GM19455 (cell line): Measurements from ENCODE around the gene IKZF5.

Experiments
- ATAC-seq: cut with Tn5 transposase; IDR thresholded peaks from one replicate; pipeline ENCODE4 v1.9.1; 2021; ENCODE audit not compliant: unreplicated experiment

Gene IKZF5

DNA sequence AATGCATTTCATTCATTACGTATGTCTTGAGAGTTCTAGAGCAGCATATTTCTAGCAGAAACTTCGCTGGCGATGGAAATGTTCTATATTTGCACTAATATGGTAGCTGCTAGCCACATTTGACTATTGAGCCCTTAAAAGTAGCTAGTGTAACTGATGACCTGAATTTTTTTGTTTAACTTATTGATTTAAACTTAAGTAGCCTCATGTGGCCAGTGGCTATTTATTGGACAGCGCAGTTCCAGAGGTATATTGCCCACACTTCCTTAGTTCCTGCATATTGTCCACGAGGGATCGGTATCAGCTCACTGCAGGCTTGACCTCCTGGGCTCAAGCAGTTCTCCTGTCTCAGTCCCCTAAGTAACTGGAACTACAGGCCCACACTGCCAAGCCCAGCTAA is 24.7 kb downstream of the IKZF5 start:
- no peak for ATAC-seq

DNA sequence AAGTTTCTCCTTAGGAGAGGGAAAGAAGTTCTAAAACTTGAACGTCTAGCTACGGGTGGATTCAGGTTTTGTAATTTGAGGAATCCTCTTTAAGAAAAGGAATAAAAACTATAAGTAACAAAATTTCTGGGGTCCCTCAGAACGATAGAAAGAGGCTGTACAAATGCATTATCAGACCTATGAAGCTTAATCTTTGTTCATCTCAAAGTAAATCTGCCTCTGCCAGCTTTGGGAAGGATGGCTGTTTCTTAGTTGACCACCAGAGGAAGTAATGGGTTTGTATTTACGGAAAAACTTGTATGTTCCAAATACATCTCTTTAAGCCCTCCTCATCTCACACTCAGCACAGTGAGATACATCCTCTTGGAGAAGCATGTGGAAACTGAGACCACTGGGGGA is 27.5 kb downstream of the IKZF5 start:
- no peak for ATAC-seq

DNA sequence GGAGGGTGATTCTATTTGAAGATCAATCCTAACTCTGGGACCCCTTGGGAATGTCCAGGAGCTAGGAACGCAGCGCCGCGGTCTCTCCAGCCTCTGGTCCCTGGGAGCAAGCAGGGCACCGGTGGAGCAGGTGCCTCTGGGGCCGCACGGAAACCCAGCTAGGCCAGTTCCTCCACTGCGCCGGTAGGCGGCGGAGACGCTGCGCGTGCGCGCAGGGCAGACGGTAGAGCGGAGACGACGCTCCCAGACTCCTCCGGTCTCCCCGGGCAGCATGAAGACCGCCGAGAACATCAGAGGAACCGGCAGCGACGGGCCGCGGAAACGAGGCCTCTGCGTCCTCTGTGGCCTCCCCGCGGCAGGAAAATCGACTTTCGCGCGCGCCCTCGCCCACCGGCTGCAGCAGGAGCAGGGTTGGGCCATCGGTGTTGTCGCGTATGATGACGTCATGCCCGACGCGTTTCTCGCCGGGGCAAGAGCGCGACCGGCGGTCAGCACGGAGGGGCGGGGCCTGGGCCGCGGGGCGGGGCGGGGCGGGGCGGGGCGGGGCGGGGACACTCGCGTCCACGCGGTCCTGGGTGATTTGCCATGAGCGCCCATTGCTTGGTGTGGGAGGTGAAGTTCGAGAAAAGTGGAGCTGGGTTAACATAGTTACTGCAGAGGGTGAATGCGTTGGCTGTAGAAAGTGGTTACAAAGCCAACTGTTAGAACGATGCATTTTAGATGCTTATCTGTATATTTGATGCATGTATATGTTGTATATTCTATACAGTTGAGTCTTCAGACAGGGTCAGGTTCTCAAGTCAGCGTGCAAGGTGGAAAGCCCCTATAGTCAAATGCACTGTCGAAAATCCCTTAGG is 28.2 kb downstream of the IKZF5 start, which contains the start of gene PSTK:
Gene PSTK (plus strand): TSS at position 193 of the 857 bp plus-strand sequence. CDS start 79 bp downstream, at position 272.
- ATAC-seq, result peak; percentile 96

DNA sequence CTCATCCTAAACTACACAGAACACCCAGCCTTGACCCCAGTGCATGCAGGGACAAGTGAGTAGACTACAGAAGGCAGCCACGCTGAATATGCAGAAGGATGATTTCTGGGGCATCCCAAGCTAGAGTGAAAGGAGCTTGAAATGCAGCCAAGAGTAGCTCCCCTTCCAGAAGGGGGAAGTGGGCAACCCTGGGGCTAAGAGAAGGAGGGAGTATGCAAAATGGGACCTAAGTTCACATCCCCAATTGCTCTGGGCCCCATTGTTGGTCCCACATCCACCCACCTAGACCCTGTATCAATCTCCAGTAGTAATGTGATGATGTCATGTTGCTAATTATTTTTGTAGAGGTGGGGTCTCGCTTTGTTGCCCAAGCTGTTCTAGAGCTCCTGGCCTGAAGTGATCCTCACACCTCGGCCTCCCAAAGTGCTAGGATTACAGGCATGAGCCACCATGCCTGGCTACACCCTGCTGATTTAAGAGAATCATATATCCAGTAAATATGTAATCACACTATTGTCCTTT is 34.0 kb downstream of the IKZF5 start:
- ATAC-seq, result no peak

DNA sequence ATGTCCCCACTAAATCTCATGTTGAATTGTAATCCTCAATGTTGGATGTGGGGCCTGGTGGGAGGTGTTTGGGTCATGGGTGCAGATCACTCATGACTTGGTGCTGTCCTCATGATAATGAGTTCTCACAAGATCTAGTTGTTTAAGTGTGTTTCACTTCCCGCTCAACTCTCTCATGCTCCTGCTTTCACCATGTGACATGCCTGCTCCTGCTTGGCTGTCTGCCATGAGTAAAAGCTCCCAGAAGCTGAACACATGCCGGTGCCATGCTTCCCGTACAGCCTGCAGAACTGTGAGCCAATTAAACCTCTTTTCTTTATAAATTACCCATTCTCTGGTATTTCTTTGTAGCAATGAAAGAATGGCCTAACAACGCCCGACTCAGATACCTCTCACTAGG is 34.6 kb downstream of the IKZF5 start:
- no peak for ATAC-seq

DNA sequence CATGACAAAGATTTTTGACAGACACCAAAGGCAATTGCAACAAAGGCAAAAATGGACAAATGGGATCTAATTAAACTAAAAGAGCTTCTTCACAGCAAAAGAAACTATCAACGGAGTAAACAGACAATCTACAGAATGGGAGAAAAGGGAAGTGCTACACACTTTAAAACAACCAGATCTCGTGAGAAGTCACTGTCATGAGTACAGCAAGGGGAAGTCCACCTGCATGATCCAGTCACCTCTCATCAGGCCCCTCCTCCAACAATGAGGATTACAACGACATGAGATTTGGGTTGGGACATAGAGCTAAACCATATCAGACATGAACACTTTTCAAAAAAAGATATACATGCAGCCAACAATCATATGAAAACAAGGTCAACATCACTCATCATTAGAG is 39.9 kb downstream of the IKZF5 start:
- no peak for ATAC-seq

DNA sequence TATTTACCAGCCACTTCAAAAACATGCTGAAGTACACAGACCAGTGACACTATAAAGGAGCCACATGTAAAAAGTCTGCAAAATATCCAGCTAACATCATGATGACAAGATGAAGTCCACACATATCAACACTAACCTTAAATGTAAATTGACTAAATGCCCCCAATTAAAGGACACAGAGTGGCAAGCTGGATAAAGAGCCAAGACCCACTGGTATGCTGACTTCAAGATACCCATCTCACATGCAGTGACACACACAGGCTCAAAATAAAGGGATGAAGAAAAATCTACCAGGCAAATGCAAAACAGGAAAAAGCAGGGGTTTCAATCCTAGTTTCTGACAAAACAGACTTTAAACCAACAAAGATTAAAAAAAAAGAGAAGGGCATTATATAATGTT is 41.7 kb downstream of the IKZF5 start:
- ATAC-seq, result no peak

DNA sequence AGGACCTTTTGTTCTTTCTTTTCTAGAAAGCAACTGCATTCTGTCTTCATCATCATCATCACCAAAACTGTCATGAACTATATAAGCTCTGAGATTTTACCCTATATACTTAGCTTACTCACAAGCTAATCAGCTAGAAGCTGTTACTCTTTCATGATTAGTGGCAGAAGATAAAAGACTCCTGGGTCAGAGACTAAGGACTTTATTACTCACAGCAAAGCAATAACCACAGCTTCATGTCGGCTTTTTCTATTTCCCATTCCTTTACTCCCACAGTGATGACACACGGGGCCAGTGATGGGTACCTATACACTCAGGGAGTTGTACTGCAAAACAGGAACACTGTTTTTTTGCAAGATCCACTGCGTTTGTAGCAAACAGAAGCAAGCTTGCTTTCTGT is 46.2 kb downstream of the IKZF5 start:
- no peak for ATAC-seq

DNA sequence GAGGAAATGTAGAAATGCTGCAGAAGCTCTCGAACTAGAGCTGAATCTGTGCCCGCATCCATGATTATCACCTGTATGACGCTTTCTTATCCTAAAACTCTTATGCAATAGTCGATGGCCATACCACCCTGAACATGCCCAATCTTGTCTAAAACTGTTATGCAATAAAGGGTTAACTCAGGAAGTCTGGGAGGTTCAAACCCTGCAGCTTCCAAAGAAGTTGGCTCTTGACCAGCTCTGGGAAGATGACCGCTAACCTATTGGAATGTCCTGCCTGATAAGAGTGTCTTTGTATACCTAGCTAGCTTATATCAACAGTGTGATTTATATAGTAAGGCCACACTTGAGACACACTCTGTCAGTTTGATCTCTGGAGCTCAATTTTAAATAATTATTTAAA is 51.1 kb downstream of the IKZF5 start:
- ATAC-seq, result no peak

DNA sequence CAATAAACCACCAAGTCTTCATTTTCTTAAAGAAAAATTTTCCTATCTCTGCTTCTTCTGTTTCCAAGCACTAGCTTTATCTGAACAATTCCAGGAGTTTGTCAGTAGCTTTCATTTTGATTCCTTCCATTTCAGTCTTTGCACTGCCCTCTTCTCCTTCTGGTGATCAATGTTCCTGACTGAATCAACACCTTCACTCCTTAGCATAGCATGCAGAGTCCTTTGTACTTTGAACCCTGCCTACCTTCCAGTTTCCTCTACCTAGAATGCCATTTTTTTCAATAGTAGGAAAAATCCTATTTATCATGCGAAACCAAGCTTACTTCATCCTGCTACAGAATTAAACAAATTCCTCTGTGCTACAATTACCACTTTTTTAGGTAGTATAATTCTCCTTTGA is 52.7 kb downstream of the IKZF5 start:
- no peak for ATAC-seq

DNA sequence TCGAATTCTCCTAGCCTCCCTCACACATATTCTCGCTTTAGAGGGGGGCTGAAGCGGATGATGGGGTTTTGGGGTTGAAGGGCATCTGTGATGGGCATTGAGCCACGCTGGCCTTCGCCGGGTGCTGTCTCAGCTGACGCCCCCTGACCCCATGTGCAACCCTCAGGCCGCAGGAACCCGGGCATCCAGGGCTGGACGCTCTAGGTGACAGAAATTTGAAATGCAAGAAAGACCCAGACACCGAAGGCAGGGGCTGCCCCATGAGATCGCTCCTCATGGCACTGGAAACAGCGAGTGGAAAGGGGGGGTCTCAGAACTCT is 53.9 kb downstream of the IKZF5 start:
- ATAC-seq, result no peak

DNA sequence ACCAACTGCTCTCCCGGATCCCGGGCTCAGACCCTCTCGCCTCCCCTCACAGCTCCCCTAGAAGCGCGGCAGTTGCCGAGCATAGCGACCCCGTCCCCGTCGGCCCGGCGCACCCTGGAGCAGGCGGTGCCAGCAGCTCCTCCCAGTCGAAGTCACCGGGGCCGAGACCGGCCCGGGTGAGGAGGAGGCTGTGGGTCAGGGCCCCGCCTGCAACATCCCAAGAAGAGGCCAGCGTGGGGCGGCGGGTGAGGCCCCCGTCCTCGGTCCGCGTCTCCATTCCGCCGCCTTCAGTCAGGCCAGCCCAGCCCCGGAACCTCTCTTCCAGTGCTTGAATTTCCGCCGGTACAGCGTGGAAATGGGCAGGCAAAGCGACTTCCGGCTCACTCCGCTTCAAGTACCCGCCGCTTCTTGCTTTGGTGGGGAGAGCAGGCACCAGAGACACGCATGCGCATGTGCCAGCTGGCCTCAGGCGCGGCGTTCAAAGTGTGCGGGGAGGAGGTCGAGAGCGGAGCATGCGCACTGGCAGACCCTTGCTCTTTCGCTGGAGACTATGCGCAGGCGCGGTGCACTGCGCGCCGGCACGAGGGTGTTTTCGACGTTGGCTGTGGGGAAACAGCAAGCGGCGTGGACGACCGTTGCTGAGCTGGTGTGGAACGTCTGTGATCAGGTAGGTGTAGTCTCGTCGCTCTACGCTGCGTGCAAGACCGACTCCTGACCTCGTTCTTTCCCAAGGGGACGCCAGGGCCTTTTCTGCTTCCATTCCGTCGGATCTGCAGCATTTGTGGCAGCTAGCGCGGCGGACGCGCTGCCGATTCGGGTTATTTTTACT is 54.5 kb downstream of the IKZF5 start, which contains the start of gene C10orf88:
Gene C10orf88 (minus strand): TSS at position 326 of the 829 bp plus-strand sequence. CDS start 49 bp downstream, at position 277.
- peak; percentile 99 for ATAC-seq

DNA sequence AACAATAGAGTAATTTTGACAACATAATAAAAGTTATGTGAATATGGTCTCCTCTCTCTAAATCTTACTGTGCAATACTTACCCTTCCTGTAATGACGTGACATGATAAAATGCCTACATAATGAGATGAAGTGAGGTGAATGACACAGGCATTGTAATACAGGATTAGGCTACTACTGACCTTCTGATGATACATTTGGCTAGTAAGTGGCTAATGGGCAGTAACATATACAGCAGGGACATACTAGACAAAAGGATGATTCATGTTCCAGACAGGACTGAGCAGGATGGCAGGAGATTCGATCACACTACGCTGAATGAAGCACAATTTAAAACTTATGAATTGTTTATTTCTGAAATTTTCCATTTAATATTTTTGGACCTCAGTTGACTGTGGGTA is 59.3 kb downstream of the IKZF5 start:
- ATAC-seq, result no peak
